Activated CD4-positive, alpha-beta T cell treated with anti-CD3 and anti-CD28 coated beads, Interleukin-2, amount 10 ng/mL, durations not matched to agents 7 days and 5 days (primary cell): Measurements from ENCODE around the gene UBXN10. TPM values are rescaled to one million over a fixed set of nuclear protein-coding genes. Genes with fewer than 3 reads are reported as not detected.
A peak's percentile ranks its signal among the peaks of the same experiment; 100 is the strongest.

Experiments used
- CTCF ChIA-PET: fragments of 350-600 bp; sonication (Branson Sonifier 250); formaldehyde crosslinking; loops from one replicate; lab custom pipeline; 2021; ENCODE audit warnings: antibody characterized with exemption; lab: Charles Lee
- POLR2A ChIA-PET: fragments of 350-600 bp; sonication (Branson Sonifier 250); formaldehyde crosslinking; loops from one replicate; lab custom pipeline; 2021; ENCODE audit warnings: antibody characterized with exemption; lab: Charles Lee
- DNase-seq: peaks from one replicate; pipeline ENCODE4 v3.0.0-alpha.2; 2020
- H3K27ac Mint-ChIP-seq: one replicate; pipeline ENCODE4 v1.8.0; 2021; ENCODE audit warnings: mild to moderate bottlenecking, moderate library complexity, mixed read lengths
- H3K27me3 Mint-ChIP-seq: one replicate; pipeline ENCODE4 v1.8.0; 2021; ENCODE audit warnings: mixed read lengths
- H3K36me3 Mint-ChIP-seq: one replicate; pipeline ENCODE4 v1.8.0; 2021; ENCODE audit warnings: low read depth, mixed read lengths
- H3K4me1 Mint-ChIP-seq: one replicate; pipeline ENCODE4 v1.8.0; 2021; ENCODE audit warnings: mixed read lengths
- H3K4me3 Mint-ChIP-seq: one replicate; pipeline ENCODE4 v1.8.0; 2021; ENCODE audit warnings: mild to moderate bottlenecking, moderate library complexity, mixed read lengths
- H3K9me3 Mint-ChIP-seq: one replicate; pipeline ENCODE4 v1.8.0; 2021; ENCODE audit warnings: mixed read lengths
- total RNA-seq, 2 experiments: library from RNA; stranded (reverse); gene quantifications; one replicate each; pipeline ENCODE4 v1.2.3, GENCODE V29; 2021

Gene UBXN10, protein sequence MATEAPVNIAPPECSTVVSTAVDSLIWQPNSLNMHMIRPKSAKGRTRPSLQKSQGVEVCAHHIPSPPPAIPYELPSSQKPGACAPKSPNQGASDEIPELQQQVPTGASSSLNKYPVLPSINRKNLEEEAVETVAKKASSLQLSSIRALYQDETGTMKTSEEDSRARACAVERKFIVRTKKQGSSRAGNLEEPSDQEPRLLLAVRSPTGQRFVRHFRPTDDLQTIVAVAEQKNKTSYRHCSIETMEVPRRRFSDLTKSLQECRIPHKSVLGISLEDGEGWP
- under 1 TPM; 0.21 to 0.22 TPM for total RNA-seq

DNA sequence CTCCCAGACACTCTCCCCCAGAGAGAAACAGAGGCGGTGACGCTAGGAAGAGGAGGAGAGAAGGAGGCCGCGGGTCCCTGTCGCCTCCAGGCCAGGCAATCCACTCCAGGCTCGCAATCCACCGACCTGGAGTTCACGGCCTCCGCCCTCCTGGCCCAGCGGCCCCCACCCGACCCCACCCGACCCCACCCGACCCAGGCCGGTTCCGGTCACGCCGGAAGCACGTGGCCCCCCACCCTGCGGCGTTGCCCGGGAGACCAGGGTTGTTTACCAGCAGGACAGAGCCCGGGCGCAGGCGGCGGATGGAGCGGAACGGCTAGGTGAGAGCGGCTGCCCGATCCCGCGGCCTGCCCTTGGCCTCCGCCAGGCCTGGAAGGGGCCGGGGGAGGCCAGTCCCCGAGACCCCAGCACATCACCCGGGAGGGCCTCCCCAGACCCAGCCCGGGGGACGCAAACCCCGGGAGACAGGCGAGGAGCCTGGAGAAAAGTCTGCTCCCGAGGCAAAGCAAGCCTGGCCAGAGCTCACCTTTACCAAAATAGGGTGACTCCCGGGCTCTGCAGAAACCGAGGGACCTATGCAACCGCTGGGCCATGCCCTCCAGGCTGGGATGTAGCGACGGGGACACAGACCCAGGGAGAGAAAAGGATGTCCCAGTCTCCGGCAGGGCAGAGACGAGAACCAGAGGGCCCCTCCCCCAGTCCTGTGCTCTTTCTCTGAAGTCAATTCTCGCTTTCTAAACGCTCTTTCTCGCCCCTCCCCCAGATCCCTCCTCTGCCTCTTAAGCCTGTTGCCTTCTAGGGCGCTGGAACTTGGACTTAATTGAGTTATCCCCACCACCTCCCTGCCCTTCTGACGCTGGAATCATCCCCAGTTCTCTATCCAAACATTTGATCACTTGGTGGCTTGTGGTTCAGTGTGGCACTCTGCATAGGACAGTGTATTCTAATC is at the start of gene UBXN10, which contains the start of gene PLA2G2C:
UBXN10 (plus strand) TSS at position 263 of the 949 bp plus-strand sequence. CDS start 4,466 bp downstream, outside the sequence.
PLA2G2C (minus strand) TSS at position 685 of the 949 bp plus-strand sequence. CDS start 9,155 bp downstream, outside the sequence.
- Mint-ChIP-seq H3K4me1 (peaks cover 47% of the 10 kb centered on the region), H3K9me3 (no peaks in the 10 kb centered on the region), H3K27ac (peak within 1 kb of the TSS; percentile 78), H3K36me3 (no peaks in the 10 kb centered on the region), H3K27me3 (peaks cover 31% of the 10 kb centered on the region), H3K4me3 (peak within 1 kb of the TSS; percentile 64)
- CTCF ChIA-PET, result no interaction called here
- POLR2A ChIA-PET, result interaction anchor here (0.6 kb wide), 1 partner anchor 289 kb away, joined by 4 read pairs; no protein-coding TSS in a partner anchor
- peak; percentile 68 for DNase-seq

DNA sequence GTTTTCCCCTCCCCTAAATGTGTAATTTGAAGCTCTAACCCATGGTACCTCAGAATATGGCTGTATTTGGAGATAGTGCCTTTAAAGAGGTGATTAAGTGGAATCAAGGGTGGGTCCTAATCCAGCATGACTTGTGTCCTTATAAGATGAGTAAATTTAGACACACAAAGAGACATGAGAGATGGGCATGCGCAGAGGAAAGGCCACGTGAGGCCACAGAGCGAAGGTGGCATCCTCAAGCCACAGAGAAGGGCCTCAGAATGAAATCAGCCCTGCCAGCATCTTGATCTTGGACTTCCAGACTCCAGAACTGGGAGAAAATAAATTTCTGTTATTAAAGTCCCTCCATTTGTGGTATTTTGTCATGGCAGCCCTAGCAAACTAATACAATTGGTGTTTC is 49.6 kb upstream of the UBXN10 start:
- no peak for DNase-seq
- H3K9me3 Mint-ChIP-seq, result no peaks in the 10 kb centered on the region
- no peaks in the 10 kb centered on the region for H3K36me3 Mint-ChIP-seq
- H3K4me1 Mint-ChIP-seq, result no peaks in the 10 kb centered on the region
- ChIA-PET CTCF (no interaction called here), POLR2A (no interaction called here)
- H3K27me3 Mint-ChIP-seq, result peaks cover 19% of the 10 kb centered on the region
- no peak overlapping the region for H3K27ac Mint-ChIP-seq
- no peak overlapping the region for H3K4me3 Mint-ChIP-seq

DNA sequence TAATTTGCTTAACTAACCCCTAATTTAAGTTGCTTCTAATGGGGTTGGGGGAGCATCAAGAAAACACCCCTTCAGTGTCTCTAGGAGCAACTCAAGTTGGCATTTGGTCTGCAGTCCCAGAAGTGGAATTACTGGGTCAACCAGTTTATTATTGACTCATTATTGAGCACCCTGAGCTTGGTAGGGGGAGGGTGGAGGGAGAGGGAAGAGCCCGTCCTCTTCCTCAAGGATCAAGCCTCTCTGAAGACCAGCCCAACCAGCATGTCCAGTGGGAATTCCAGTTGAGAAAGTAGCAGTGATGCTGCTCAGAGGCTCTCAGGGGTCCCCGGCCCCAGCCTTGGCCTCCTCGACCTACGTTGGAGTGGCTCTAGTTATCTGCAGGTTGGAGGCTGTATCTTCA is 48.8 kb upstream of the UBXN10 start:
- CTCF ChIA-PET, result no interaction called here
- H3K4me3 Mint-ChIP-seq, result no peak overlapping the region
- H3K36me3 Mint-ChIP-seq, result no peaks in the 10 kb centered on the region
- H3K27me3 Mint-ChIP-seq, result peaks cover 17% of the 10 kb centered on the region
- H3K9me3 Mint-ChIP-seq, result no peaks in the 10 kb centered on the region
- POLR2A ChIA-PET, result no interaction called here
- DNase-seq, result no peak
- H3K27ac Mint-ChIP-seq, result no peak overlapping the region
- no peaks in the 10 kb centered on the region for H3K4me1 Mint-ChIP-seq

DNA sequence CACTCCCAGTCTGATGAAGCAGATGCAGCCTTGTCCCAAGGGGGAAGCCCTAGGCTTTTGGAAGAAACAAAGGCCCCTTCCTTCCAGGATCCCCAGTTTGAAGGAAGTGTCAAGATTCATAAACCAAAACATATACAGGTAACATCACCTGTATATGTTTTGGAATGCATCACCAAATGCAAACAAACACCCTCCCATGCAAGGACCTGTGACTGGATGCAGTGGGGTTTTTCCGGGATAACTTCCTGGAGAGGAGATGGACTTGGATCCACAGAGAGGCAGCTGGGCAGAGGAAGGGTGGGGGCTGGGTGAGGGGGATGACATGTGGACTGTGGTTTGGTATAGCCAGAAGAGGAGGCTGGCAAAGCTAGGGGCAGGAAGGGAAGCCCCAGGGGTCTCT is 48.3 kb upstream of the UBXN10 start:
- POLR2A ChIA-PET, result no interaction called here
- Mint-ChIP-seq H3K4me1 (no peaks in the 10 kb centered on the region), H3K9me3 (no peaks in the 10 kb centered on the region), H3K27me3 (peaks cover 14% of the 10 kb centered on the region), H3K27ac (no peak overlapping the region), H3K4me3 (no peak overlapping the region), H3K36me3 (no peaks in the 10 kb centered on the region)
- CTCF ChIA-PET, result no interaction called here
- DNase-seq, result no peak

DNA sequence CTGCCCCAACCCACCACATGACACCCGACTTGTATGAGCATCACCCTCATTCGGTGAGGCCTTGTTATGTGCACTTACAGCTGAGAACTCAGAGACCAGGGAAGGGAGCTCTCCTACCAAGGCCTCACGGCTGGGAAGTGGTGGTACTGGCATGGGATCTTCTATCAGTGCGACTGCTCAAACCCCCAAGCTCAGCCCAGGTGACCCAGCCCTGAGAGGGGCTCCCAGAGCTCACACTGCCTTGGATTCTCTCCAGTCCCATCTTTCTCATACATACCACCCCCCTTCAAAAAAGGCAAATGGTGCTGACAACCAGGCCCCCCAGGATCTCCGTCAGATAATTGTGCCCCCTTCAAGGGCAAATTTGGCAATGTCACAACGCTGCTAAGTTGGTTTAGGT is 47.5 kb upstream of the UBXN10 start:
- Mint-ChIP-seq H3K36me3 (no peaks in the 10 kb centered on the region), H3K27ac (no peak overlapping the region), H3K27me3 (peaks cover 11% of the 10 kb centered on the region), H3K4me3 (no peak overlapping the region), H3K4me1 (no peaks in the 10 kb centered on the region), H3K9me3 (no peaks in the 10 kb centered on the region)
- ChIA-PET POLR2A (no interaction called here), CTCF (interaction anchor here (0.6 kb wide), 1 partner anchor 14 kb away, joined by 4 read pairs; no protein-coding TSS in a partner anchor)
- no peak for DNase-seq

DNA sequence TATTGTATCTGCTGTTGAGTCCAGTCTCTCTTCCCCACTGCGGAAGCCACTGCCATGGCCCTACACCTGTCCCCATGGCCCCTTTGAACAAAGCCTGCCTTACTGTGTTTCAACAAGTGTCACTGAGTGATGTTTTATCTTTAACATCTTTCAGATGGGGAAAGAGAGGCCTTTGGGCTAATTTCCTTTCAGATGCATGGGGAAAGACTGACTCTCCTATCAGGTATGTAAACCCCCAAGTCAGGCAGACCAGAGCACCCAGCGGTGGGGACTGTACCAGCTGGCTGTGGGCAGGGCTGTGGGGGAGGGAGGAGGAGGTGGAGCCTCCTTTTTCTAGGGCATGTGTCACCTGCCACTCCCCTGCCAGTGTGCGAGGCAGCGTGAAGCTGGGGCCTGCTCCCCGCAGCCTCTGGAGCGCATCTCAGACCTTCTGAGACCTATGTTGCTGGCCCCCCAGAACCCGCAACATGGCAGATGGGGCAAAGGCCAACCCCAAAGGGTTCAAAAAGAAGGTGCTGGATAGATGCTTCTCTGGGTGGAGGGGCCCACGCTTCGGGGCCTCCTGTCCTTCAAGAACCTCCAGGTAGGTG is 46.8 kb upstream of the UBXN10 start, which contains the start of gene PLA2G2F:
PLA2G2F (plus strand) TSS at position 363 of the 590 bp plus-strand sequence; CDS start at position 468, 105 bp downstream.
- no peak within 1 kb of the TSS for H3K4me3 Mint-ChIP-seq
- peaks cover 7% of the 10 kb centered on the region for H3K27me3 Mint-ChIP-seq
- H3K27ac Mint-ChIP-seq, result no peak within 1 kb of the TSS
- H3K9me3 Mint-ChIP-seq, result no peaks in the 10 kb centered on the region
- DNase-seq, result no peak
- CTCF ChIA-PET, result no interaction called here
- POLR2A ChIA-PET, result no interaction called here
- H3K4me1 Mint-ChIP-seq, result no peaks in the 10 kb centered on the region
- no peaks in the 10 kb centered on the region for H3K36me3 Mint-ChIP-seq

DNA sequence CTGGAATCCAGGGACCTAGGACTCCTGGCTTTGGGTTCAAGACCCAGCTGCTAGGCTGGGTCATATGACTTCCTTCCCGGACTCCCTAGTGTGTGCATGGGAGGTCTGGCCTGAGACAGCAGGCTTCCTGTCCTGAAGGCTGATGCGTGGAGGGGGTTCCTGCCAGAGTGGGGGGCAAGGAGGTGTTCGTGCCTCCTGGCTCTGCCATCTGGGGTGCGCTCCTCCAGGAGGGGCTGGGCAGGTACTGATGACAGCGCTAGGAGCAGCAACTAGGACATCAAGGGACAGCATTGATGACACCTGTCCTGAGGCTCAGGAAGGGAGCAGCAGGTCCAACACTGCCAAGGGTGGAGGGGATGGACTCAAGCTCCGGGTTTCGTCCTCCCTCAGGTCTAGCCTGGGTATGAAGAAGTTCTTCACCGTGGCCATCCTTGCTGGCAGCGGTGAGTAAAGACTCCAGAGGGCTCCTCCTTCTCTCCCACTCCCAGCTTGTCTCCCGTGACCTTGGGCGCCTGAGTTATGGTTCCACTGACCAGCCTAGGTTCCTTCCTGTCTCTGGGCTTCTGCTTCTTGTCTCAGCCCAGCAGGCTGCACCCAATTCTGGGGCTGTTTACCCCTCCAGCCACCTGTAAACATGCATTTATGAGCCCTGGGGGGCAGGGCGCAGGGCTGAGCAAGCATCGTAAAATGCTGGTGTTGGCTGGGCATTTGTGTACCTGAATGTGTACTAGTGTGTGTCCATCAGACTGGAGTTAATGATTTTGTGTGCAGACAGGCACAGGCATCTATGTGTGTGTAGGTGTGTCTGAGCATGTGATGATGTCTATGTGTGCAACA is 45.9 kb upstream of the UBXN10 start:
- no peak for DNase-seq
- POLR2A ChIA-PET, result no interaction called here
- H3K36me3 Mint-ChIP-seq, result no peaks in the 10 kb centered on the region
- peaks cover 5% of the 10 kb centered on the region for H3K27me3 Mint-ChIP-seq
- no peak overlapping the region for H3K27ac Mint-ChIP-seq
- no peaks in the 10 kb centered on the region for H3K9me3 Mint-ChIP-seq
- no peak overlapping the region for H3K4me3 Mint-ChIP-seq
- CTCF ChIA-PET, result no interaction called here
- no peaks in the 10 kb centered on the region for H3K4me1 Mint-ChIP-seq

DNA sequence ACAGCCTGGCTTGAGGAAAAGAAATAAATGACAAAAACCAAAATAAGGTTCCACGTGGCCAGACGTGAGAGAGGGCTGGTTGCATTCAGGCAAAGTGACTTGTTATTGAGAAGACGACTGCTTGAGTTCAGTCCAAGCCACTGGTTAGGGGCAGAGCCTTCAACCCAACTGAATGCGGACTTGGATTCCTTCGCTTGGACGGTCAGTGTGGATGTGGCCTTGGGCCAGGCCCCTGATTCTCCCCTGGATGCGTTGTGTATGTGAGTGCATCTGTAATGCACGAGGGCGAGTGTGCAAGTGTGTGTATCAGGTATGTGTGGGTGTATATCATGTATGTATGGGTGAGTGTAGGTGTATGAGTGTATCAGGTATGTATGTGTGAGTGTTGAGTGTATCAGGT is 44.9 kb upstream of the UBXN10 start:
- H3K9me3 Mint-ChIP-seq, result no peaks in the 10 kb centered on the region

DNA sequence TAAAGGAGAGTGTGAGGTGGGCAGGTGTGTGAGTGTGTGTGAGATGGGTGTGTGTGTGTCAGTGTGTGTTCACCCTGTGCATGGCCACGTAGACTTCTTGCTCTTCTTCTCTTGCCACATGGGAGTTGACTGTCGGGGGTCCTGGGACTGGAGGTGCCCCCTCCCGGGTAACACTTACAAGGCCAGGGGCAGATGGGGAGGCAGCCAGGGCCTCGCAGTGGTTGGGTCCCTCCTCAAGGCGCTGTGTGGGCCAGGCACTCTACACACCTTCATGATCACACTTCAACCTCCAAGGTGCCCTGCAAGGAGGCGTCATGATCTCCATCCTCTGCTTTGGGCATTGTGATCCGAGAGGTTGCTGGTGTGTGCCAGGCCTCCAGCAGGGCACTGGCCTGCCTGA is 44.4 kb upstream of the UBXN10 start:
- H3K36me3 Mint-ChIP-seq, result no peaks in the 10 kb centered on the region
- H3K4me3 Mint-ChIP-seq, result no peak overlapping the region
- H3K4me1 Mint-ChIP-seq, result no peaks in the 10 kb centered on the region
- H3K27me3 Mint-ChIP-seq, result no peaks in the 10 kb centered on the region
- no peaks in the 10 kb centered on the region for H3K9me3 Mint-ChIP-seq
- ChIA-PET CTCF (no interaction called here), POLR2A (no interaction called here)
- no peak for DNase-seq
- H3K27ac Mint-ChIP-seq, result no peak overlapping the region

More for the DNA sequence above, 44.9 kb upstream of the UBXN10 start:
- no peak for DNase-seq
- H3K36me3 Mint-ChIP-seq, result no peaks in the 10 kb centered on the region
- ChIA-PET POLR2A (no interaction called here), CTCF (no interaction called here)
- H3K4me1 Mint-ChIP-seq, result no peaks in the 10 kb centered on the region
- H3K27ac Mint-ChIP-seq, result no peak overlapping the region
- H3K27me3 Mint-ChIP-seq, result peaks cover 3% of the 10 kb centered on the region
- H3K4me3 Mint-ChIP-seq, result no peak overlapping the region

DNA sequence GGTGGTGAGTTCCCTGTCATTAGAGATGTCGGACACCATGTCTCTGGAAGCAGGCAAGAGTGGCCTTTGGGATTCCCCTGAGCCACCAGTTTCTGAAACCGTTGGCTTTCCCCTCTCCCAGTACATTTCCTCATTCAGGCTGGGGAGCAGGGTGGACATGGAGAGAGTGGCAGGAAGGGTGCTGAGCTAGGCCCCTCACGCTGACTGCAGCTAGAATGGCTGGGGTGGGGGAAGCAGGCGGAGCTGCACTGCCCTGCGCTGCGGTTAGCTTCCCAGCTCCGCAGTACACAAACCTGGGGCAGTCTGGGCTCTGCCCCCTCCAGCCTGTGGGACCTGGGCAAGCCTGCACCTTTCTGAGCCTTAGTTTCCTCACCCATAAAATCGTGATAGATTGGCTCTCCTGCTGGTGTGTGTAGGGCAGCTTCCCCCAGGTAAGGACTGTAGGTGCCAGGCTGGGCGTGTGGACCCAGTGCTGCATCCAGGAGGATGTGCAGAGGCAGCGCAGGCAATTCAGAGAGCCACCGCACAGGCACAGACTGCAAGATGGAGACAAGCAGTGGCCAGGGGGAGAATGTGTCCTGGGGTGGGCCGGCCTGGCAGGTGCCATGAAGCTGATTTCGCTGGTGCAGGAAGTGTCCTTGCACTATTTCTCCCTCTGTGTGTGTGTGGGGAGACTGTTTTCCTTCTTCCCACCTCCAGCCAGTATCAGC is 43.7 kb upstream of the UBXN10 start:
- Mint-ChIP-seq H3K27ac (no peak overlapping the region), H3K36me3 (no peaks in the 10 kb centered on the region), H3K4me3 (no peak overlapping the region), H3K4me1 (no peaks in the 10 kb centered on the region), H3K9me3 (no peaks in the 10 kb centered on the region), H3K27me3 (no peaks in the 10 kb centered on the region)
- DNase-seq, result no peak
- CTCF ChIA-PET, result no interaction called here
- POLR2A ChIA-PET, result no interaction called here

DNA sequence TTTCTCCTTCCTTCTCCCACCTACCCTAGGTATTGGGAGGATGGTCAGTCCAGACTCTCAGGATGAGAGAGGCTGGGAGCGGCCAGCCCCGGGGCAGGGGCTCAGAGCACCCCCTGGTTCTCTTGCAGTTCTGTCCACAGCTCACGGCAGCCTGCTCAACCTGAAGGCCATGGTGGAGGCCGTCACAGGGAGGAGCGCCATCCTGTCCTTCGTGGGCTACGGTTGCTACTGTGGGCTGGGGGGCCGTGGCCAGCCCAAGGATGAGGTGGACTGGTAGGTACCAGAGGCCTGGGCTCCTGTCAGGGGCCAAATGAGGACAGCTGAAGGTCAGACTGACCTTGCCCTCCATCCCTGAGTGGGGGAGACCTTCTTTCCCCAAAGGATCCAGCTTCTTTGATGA is 42.6 kb upstream of the UBXN10 start:
- ChIA-PET CTCF (no interaction called here), POLR2A (no interaction called here)
- no peaks in the 10 kb centered on the region for H3K9me3 Mint-ChIP-seq
- H3K4me3 Mint-ChIP-seq, result no peak overlapping the region
- no peak overlapping the region for H3K27ac Mint-ChIP-seq
- no peaks in the 10 kb centered on the region for H3K27me3 Mint-ChIP-seq
- no peak for DNase-seq
- H3K4me1 Mint-ChIP-seq, result no peaks in the 10 kb centered on the region
- H3K36me3 Mint-ChIP-seq, result no peaks in the 10 kb centered on the region
